Smooth muscle cell (in vitro differentiated cells): ENCODE results near the gene L3MBTL4. TPM values are rescaled to one million over a fixed set of nuclear protein-coding genes. Genes with fewer than 3 reads are reported as not detected.

Source experiments
- DNase-seq: peaks from one replicate; lab custom pipeline; 2025; ENCODE audit not compliant: unreplicated experiment; lab: John Stamatoyannopoulos, UW
- H2AFZ ChIP-seq: fragments of 200-600 bp; sonication (generic); 2 replicates; pipeline ENCODE4 v1.6.0; 2016; ENCODE audit warnings: antibody characterized with exemption, low read depth, mild to moderate bottlenecking
- H3F3A ChIP-seq: fragments of 200-600 bp; sonication (generic); 2 replicates; pipeline ENCODE4 v1.6.0; 2017; ENCODE audit warnings: antibody characterized with exemption, low read depth
- H3K27ac ChIP-seq: fragments of 200-600 bp; sonication (generic); 2 replicates; pipeline ENCODE4 v1.5.1; 2016; ENCODE audit warnings: low read depth, mild to moderate bottlenecking
- H3K27me3 ChIP-seq: fragments of 200-600 bp; sonication (generic); 2 replicates; pipeline ENCODE4 v1.6.1; 2016; ENCODE audit warnings: low read depth, mild to moderate bottlenecking
- H3K36me3 ChIP-seq: fragments of 200-600 bp; sonication (generic); 2 replicates; pipeline ENCODE4 v1.5.1; 2016; ENCODE audit warnings: low read depth
- H3K4me1 ChIP-seq: fragments of 200-600 bp; sonication (generic); 2 replicates; pipeline ENCODE4 v1.5.1; 2016; ENCODE audit warnings: low read depth
- H3K4me2 ChIP-seq: fragments of 200-600 bp; sonication (generic); 2 replicates; pipeline ENCODE4 v1.6.0; 2016; ENCODE audit warnings: mild to moderate bottlenecking
- H3K4me3 ChIP-seq: fragments of 200-600 bp; sonication (generic); 2 replicates; pipeline ENCODE4 v1.5.1; 2016; ENCODE audit warnings: mild to moderate bottlenecking
- H3K79me2 ChIP-seq: fragments of 200-600 bp; sonication (generic); 2 replicates; pipeline ENCODE4 v1.6.0; 2016; ENCODE audit warnings: low read depth, mild to moderate bottlenecking
- H3K9ac ChIP-seq: fragments of 200-600 bp; sonication (generic); 2 replicates; pipeline ENCODE4 v1.6.0; 2016; ENCODE audit warnings: low read depth
- H3K9me3 ChIP-seq: fragments of 200-600 bp; sonication (generic); replicated peaks from 2 replicates; pipeline ENCODE4 v1.5.1; 2016; ENCODE audit warnings: low read depth
- H4K20me1 ChIP-seq: fragments of 200-600 bp; sonication (generic); 2 replicates; pipeline ENCODE4 v1.6.0; 2016; ENCODE audit warnings: low read depth
- WGBS: methylation state at CpG from one replicate; pipeline ENCODE4 v1.1.7; 2016; ENCODE audit warnings: low lambda C conversion rate; 5-methylcytosine and 5-hydroxymethylcytosine counted together
- polyA plus RNA-seq: library from polyadenylated mRNA; unstranded; fragments of >200 nt; fragmentation: Nextera tagmentation; extraction: Ambion mirVana; gene quantifications from 2 replicates; pipeline ENCODE4 v1.2.1, GENCODE V29; 2016
- total RNA-seq: library from RNA; depleted of rRNA; stranded (reverse); fragments of >200 nt; gene quantifications from 2 replicates; pipeline ENCODE4 v1.2.3, GENCODE V29; 2014
- TF ChIP-seq, protein P1 (sequence below): fragments of 200-600 bp; sonication (generic); IDR thresholded peaks from 2 replicates; pipeline ENCODE4 v1.5.1; 2017; ENCODE audit warnings: borderline replicate concordance, mild to moderate bottlenecking, antibody characterized with exemption; ENCODE audit not compliant: insufficient read depth, poor library complexity, severe bottlenecking

The L3MBTL4 gene
- total and polyA plus RNA-seq, 2 experiments from 2014 or later: 3.4 TPM; not detected in 1

DNA sequence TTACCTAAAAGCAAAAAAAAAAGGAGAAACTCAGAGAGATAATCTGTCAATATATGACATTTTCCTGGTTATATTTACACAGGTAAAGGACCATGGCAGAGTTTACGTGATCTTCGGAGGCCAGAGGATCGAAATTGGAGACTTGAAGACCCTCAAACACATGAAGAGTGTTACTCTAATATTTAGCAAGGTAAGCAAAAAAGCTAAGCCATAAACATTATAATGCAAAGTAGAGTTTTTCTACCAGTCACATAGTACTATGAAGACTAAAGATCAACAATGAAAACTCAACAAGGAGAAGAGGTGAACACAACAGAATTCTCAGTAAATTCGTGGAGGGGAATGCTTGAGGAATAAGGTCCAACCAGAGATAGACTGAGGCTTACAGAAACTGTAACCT is 78.5 kb downstream of the L3MBTL4 start:
- Histone ChIP-seq H4K20me1 (no peaks in the 10 kb centered on the region), H3K79me2 (no peaks in the 10 kb centered on the region), H3K4me2 (no peak overlapping the region), H3K27ac (no peak overlapping the region), H3K9me3 (no peaks in the 10 kb centered on the region), H2AFZ (no peak overlapping the region), H3K36me3 (no peaks in the 10 kb centered on the region), H3K27me3 (no peaks in the 10 kb centered on the region), H3K4me1 (no peaks in the 10 kb centered on the region), H3K4me3 (no peak overlapping the region), H3F3A (no peaks in the 10 kb centered on the region), H3K9ac (no peak overlapping the region)
- DNase-seq: no peak
- TF ChIP-seq, protein P1, sequence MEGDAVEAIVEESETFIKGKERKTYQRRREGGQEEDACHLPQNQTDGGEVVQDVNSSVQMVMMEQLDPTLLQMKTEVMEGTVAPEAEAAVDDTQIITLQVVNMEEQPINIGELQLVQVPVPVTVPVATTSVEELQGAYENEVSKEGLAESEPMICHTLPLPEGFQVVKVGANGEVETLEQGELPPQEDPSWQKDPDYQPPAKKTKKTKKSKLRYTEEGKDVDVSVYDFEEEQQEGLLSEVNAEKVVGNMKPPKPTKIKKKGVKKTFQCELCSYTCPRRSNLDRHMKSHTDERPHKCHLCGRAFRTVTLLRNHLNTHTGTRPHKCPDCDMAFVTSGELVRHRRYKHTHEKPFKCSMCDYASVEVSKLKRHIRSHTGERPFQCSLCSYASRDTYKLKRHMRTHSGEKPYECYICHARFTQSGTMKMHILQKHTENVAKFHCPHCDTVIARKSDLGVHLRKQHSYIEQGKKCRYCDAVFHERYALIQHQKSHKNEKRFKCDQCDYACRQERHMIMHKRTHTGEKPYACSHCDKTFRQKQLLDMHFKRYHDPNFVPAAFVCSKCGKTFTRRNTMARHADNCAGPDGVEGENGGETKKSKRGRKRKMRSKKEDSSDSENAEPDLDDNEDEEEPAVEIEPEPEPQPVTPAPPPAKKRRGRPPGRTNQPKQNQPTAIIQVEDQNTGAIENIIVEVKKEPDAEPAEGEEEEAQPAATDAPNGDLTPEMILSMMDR: no peak
- 92% methylated on average over 4 of the region's 4 CpGs for WGBS

GRCh38 chr18:6333981-6334380 is 80.7 kb downstream of the L3MBTL4 start:
- Histone ChIP-seq H3K4me1 (no peaks in the 10 kb centered on the region), H3K9me3 (no peaks in the 10 kb centered on the region), H3F3A (no peaks in the 10 kb centered on the region), H3K36me3 (no peaks in the 10 kb centered on the region), H3K4me2 (no peak overlapping the region), H3K79me2 (no peaks in the 10 kb centered on the region), H3K4me3 (no peak overlapping the region), H3K27ac (no peak overlapping the region), H2AFZ (no peak overlapping the region), H3K9ac (no peak overlapping the region), H4K20me1 (no peaks in the 10 kb centered on the region), H3K27me3 (no peaks in the 10 kb centered on the region)
- TF ChIP-seq, protein P1: no peak
- no peak for DNase-seq
- 84% methylated on average over 4 of the region's 4 CpGs for WGBS

DNA sequence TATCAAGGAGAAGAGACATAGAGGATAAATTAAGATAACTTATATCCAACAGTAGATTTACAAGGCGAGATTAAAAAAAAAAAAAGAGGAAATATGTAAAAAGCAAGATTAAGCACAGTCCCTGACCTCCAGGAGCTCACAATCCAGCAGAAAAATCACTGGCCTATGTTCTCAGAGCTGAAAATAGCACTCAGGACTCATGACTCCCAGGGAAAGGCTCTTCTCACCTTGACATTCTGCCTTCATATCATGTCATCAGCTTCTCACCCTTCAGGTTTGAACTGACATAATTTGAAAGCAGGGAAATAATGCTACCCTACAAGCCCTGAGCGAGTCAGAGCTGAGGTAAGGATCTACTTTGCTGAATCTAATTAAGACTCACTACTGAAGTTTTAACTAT is 82.8 kb downstream of the L3MBTL4 start:
- TF ChIP-seq, protein P1: no peak
- H3K9ac ChIP-seq: no peak overlapping the region
- H3F3A ChIP-seq: no peaks in the 10 kb centered on the region
- no peak overlapping the region for H2AFZ ChIP-seq
- no peak for DNase-seq
- H3K27me3 ChIP-seq: no peaks in the 10 kb centered on the region
- 72% methylated on average over 2 of the region's 2 CpGs for WGBS
- no peaks in the 10 kb centered on the region for H3K4me1 ChIP-seq
- no peak overlapping the region for H3K27ac ChIP-seq
- H3K4me2 ChIP-seq: no peak overlapping the region
- H3K36me3 ChIP-seq: no peaks in the 10 kb centered on the region
- no peaks in the 10 kb centered on the region for H4K20me1 ChIP-seq
- no peaks in the 10 kb centered on the region for H3K79me2 ChIP-seq
- no peak overlapping the region for H3K4me3 ChIP-seq
- H3K9me3 ChIP-seq: no peaks in the 10 kb centered on the region

DNA sequence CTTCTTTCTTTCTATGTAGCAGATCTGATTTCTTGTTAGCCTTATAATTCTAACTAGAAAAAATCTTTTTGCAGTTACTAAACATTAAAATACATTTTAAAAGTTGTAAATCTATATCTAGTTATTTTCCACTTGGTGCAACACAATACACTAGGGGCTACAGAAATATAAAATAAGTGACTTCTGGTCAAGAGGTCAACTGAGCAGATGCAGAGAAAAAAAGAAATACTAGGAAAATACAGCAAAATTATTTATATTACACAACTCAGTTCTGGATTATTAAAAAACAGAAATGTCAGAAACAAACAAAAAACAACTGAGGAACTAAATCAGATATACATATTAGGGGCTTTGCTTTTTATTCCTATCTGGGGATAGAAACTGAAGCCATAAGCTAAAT is 83.9 kb downstream of the L3MBTL4 start:
- Histone ChIP-seq H3K4me3 (no peak overlapping the region), H3K9me3 (no peaks in the 10 kb centered on the region), H3K27me3 (no peaks in the 10 kb centered on the region), H4K20me1 (no peaks in the 10 kb centered on the region), H2AFZ (no peak overlapping the region), H3K36me3 (no peaks in the 10 kb centered on the region), H3K79me2 (no peaks in the 10 kb centered on the region), H3K4me1 (no peaks in the 10 kb centered on the region), H3K4me2 (no peak overlapping the region), H3F3A (no peaks in the 10 kb centered on the region), H3K9ac (no peak overlapping the region), H3K27ac (no peak overlapping the region)
- TF ChIP-seq, protein P1: no peak
- DNase-seq: no peak
